ENCODE data around the gene SENP2. TPM values are rescaled to one million over a fixed set of nuclear protein-coding genes. Genes with fewer than 3 reads are reported as not detected.

The SENP2 gene
- total and polyA plus RNA-seq, 2 of the 13 experiments (the other 11 are each of a cell fraction or from before 2014, with no cell fraction given) = 7.7 to 46.2 TPM

Small RNA genes within 50 kb of the gene (small RNA-seq; reads per million reads assigned to genes)
- 0 reads per million in 3 experiments for gene AC133473.1 (ENCODE audit: insufficient read depth in 2 of 3, insufficient read length in 3 of 3, low read depth in 2 of 3, low replicate concordance in 1 of 3)

Other genes with a start within 250 kb of the SENP2 start
- gene MAP3K13, start 223.2 kb upstream of the SENP2 start, total RNA-seq (2016; rRNA removed; fragmentation: Illumina TruSeq; extraction: Trizol) = 26.5 and 34.2 TPM in 2 replicates
- gene MAP3K13, start 223.2 kb upstream of the SENP2 start, polyA plus RNA-seq (2011; rRNA removed) = 17.3 and 24.2 TPM in 2 replicates
- gene TMEM41A, start 87.3 kb upstream of the SENP2 start, total RNA-seq (2016; rRNA removed; fragmentation: Illumina TruSeq; extraction: Trizol) = 24.2 and 40.0 TPM in 2 replicates
- 27.9 and 30.0 TPM in 2 replicates for gene TMEM41A, start 87.3 kb upstream of the SENP2 start, polyA plus RNA-seq (2011; rRNA removed)
- gene LIPH, start 33.7 kb upstream of the SENP2 start, total RNA-seq (2016; rRNA removed; fragmentation: Illumina TruSeq; extraction: Trizol) = 0.09 TPM in 1 of 2 replicates, not detected in the other
- 0.29 and 0.34 TPM in 2 replicates for gene LIPH, start 33.7 kb upstream of the SENP2 start, polyA plus RNA-seq (2011; rRNA removed)
- 46.0 and 46.3 TPM in 2 replicates for gene IGF2BP2, start 238.7 kb downstream of the SENP2 start, total RNA-seq (2016; rRNA removed; fragmentation: Illumina TruSeq; extraction: Trizol)
- gene IGF2BP2, start 238.7 kb downstream of the SENP2 start, polyA plus RNA-seq (2011; rRNA removed) = 6.5 and 9.5 TPM in 2 replicates

All from HepG2 (cell line).